ENCODE measurements around the gene PNMT.

DNA sequence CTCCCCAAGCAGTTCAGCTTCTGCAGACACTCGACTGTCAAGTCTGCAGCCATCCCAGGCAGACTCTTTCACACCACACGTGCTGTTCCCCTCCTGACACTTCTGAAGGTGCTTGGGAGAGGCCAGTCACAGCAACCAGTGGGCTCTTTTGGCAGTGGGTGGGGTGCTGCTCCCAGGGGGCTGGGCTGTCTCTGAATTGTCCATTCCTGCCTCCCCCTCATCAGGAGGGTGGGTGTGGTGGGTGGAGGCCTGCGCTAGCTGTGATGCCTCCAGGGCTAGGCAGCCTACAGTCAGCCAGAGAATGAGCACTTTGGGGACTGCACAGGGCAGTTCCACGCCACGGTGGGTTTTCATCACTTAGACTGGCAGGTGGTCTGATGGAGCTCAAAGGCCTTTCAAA is 21.0 kb upstream of the PNMT start:
- TF ChIP-seq, protein P1, sequence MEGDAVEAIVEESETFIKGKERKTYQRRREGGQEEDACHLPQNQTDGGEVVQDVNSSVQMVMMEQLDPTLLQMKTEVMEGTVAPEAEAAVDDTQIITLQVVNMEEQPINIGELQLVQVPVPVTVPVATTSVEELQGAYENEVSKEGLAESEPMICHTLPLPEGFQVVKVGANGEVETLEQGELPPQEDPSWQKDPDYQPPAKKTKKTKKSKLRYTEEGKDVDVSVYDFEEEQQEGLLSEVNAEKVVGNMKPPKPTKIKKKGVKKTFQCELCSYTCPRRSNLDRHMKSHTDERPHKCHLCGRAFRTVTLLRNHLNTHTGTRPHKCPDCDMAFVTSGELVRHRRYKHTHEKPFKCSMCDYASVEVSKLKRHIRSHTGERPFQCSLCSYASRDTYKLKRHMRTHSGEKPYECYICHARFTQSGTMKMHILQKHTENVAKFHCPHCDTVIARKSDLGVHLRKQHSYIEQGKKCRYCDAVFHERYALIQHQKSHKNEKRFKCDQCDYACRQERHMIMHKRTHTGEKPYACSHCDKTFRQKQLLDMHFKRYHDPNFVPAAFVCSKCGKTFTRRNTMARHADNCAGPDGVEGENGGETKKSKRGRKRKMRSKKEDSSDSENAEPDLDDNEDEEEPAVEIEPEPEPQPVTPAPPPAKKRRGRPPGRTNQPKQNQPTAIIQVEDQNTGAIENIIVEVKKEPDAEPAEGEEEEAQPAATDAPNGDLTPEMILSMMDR (conservative IDR thresholded peaks at IDR 0.05 in 1 of 2, IDR thresholded peaks at IDR 0.05 in 1 of 2; ENCODE audit: extremely low read depth in 1 of 2, insufficient read depth in 1 of 2, low read depth in 1 of 2, low read length in 2 of 2), result no peak
- TF ChIP-seq EZH2 (IDR thresholded peaks at IDR 0.05; ENCODE audit: borderline replicate concordance, low read length), result no peak
